Activated T-helper 2 cell treated with anti-CD3 and anti-CD28 coated beads, Interferon-gamma antibody, Interleukin-2, Interleukin-4, amounts not matched to agents 10 μg/mL and 5 μg/mL and 100 μg/mL, durations not matched to agents 14 hours and 24 hours and 36 hours (primary cell): ENCODE measurements around the gene CBX5. TPM values are rescaled to one million over a fixed set of nuclear protein-coding genes. Genes with fewer than 3 reads are reported as not detected.
"Not testable (repeated sequence)": the region's sequence is repeated elsewhere in the genome, so short reads cannot be mapped to it uniquely, and the experiment has no call there.

Experiments used
- DNase-seq: peaks from one replicate; pipeline ENCODE4 v3.0.0; 2021; ENCODE audit warnings: low spot score
- H3K27ac Mint-ChIP-seq: one replicate; pipeline ENCODE4 v1.8.0; 2021; ENCODE audit warnings: mixed read lengths
- H3K27me3 Mint-ChIP-seq: one replicate; pipeline ENCODE4 v1.8.0; 2021; ENCODE audit warnings: low read depth, mixed read lengths
- H3K36me3 Mint-ChIP-seq: one replicate; pipeline ENCODE4 v1.8.0; 2021; ENCODE audit warnings: low read depth, mixed read lengths
- H3K4me1 Mint-ChIP-seq: one replicate; pipeline ENCODE4 v1.8.0; 2021; ENCODE audit warnings: low read depth, mixed read lengths
- H3K4me3 Mint-ChIP-seq: one replicate; pipeline ENCODE4 v1.8.0; 2021; ENCODE audit warnings: low read depth, mild to moderate bottlenecking, moderate library complexity, mixed read lengths
- H3K9me3 Mint-ChIP-seq: one replicate; pipeline ENCODE4 v1.8.0; 2021; ENCODE audit warnings: mixed read lengths
- intact Hi-C: fragments of 100-400 bp; cut with micrococcal nuclease; formaldehyde crosslinking; loops from one replicate; pipeline ENCODE4 v1.15.1; 2023
- total RNA-seq: library from RNA; stranded (reverse); gene quantifications from 2 replicates; pipeline ENCODE4 v1.2.3, GENCODE V29; 2022

The CBX5 gene
- 98.1 and 100 TPM in 2 replicates for total RNA-seq

- Mint-ChIP-seq H3K4me1 (peaks cover 47% of the 10 kb centered on the region), H3K36me3 (peaks cover 15% of the 10 kb centered on the region), H3K9me3 (no peaks in the 10 kb centered on the region), H3K27me3 (no peaks in the 10 kb centered on the region), H3K4me3 (no peak within 1 kb of the TSS), H3K27ac (no peak within 1 kb of the TSS)
- intact Hi-C loops: loop anchor here (1.0 to 5.0 kb wide), 5 partner anchors 15 to 217 kb away; partner anchors contain the start of gene NCKAP1L
- DNase-seq: peak; percentile 100
Observed at GRCh38 chr12:54279632-54280467, at the start of gene CBX5. Gene CBX5 (minus strand): TSS chr12:54280122. CDS start chr12:54257650, 22,472 bp downstream.

- Mint-ChIP-seq H3K27me3 (no peaks in the 10 kb centered on the region), H3K27ac (peak overlapping the region; percentile 14), H3K36me3 (peaks cover 30% of the 10 kb centered on the region), H3K4me1 (peaks cover 43% of the 10 kb centered on the region), H3K9me3 (no peaks in the 10 kb centered on the region), H3K4me3 (peak overlapping the region; percentile 35)
- intact Hi-C loops: no loop called here
- DNase-seq: no peak
Observed at GRCh38 chr12:54328595-54329337, 48.8 kb upstream of the CBX5 start.

GRCh38 chr12:54325442-54326109, 45.7 kb upstream of the CBX5 start:
- intact Hi-C loops: loop anchor here (1.0 to 2.0 kb wide), 3 partner anchors 31 to 39 kb away; partner anchors contain the start of gene GPR84
- Mint-ChIP-seq H3K36me3 (peaks cover 18% of the 10 kb centered on the region), H3K4me1 (peaks cover 28% of the 10 kb centered on the region), H3K27ac (peak overlapping the region; percentile 97), H3K4me3 (peak overlapping the region; percentile 100)
- not testable (repeated sequence) for H3K27me3 Mint-ChIP-seq, DNase-seq, H3K9me3 Mint-ChIP-seq

GRCh38 chr12:54324617-54325441, 44.9 kb upstream of the CBX5 start, which contains the start of gene COPZ1:
Gene COPZ1 (plus strand): TSS chr12:54325131. CDS start chr12:54325164, 33 bp downstream.
- peak; percentile 92 for DNase-seq
- Mint-ChIP-seq H3K9me3 (no peaks in the 10 kb centered on the region), H3K27me3 (no peaks in the 10 kb centered on the region), H3K4me3 (peak within 1 kb of the TSS; percentile 100), H3K36me3 (peaks cover 15% of the 10 kb centered on the region), H3K27ac (peak within 1 kb of the TSS; percentile 97), H3K4me1 (peaks cover 21% of the 10 kb centered on the region)
- intact Hi-C loops: loop anchor here (1.0 to 2.0 kb wide), 4 partner anchors 30 to 45 kb away; partner anchors contain the start of genes CBX5, GPR84 and HNRNPA1

- intact Hi-C loops: no loop called here
- H3K4me3 Mint-ChIP-seq: no peak overlapping the region
- no peak overlapping the region for H3K27ac Mint-ChIP-seq
- H3K27me3 Mint-ChIP-seq: peaks cover 3% of the 10 kb centered on the region
- H3K36me3 Mint-ChIP-seq: peaks cover 5% of the 10 kb centered on the region
- peaks cover 7% of the 10 kb centered on the region for H3K4me1 Mint-ChIP-seq
- H3K9me3 Mint-ChIP-seq: no peaks in the 10 kb centered on the region
- DNase-seq: no peak
Observed at GRCh38 chr12:54321363-54321762, 41.4 kb upstream of the CBX5 start.

- H3K27ac Mint-ChIP-seq, H3K36me3 Mint-ChIP-seq, DNase-seq, H3K4me3 Mint-ChIP-seq, intact Hi-C loops, H3K27me3 Mint-ChIP-seq, H3K9me3 Mint-ChIP-seq, H3K4me1 Mint-ChIP-seq: not testable (repeated sequence)
Observed at GRCh38 chr12:54312309-54312708, 32.4 kb upstream of the CBX5 start.

GRCh38 chr12:54311051-54311450, 31.1 kb upstream of the CBX5 start:
- no peaks in the 10 kb centered on the region for H3K36me3 Mint-ChIP-seq
- no peak overlapping the region for H3K27ac Mint-ChIP-seq
- no peaks in the 10 kb centered on the region for H3K9me3 Mint-ChIP-seq
- no peak for DNase-seq
- H3K4me1 Mint-ChIP-seq: peaks cover 5% of the 10 kb centered on the region
- intact Hi-C loops: no loop called here
- no peak overlapping the region for H3K4me3 Mint-ChIP-seq
- H3K27me3 Mint-ChIP-seq: peaks cover 4% of the 10 kb centered on the region

- no peak for DNase-seq
- Mint-ChIP-seq H3K4me1 (peaks cover 17% of the 10 kb centered on the region), H3K27me3 (peaks cover 26% of the 10 kb centered on the region), H3K36me3 (no peaks in the 10 kb centered on the region), H3K9me3 (no peaks in the 10 kb centered on the region), H3K4me3 (no peak overlapping the region), H3K27ac (no peak overlapping the region)
- intact Hi-C loops: no loop called here
Observed at GRCh38 chr12:54306925-54307741, 27.2 kb upstream of the CBX5 start.

- DNase-seq: no peak
- H3K4me1 Mint-ChIP-seq: peaks cover 19% of the 10 kb centered on the region
- intact Hi-C loops: no loop called here
- no peak overlapping the region for H3K4me3 Mint-ChIP-seq
- no peaks in the 10 kb centered on the region for H3K9me3 Mint-ChIP-seq
- peaks cover 50% of the 10 kb centered on the region for H3K27me3 Mint-ChIP-seq
- H3K27ac Mint-ChIP-seq: no peak overlapping the region
- H3K36me3 Mint-ChIP-seq: no peaks in the 10 kb centered on the region
Observed at GRCh38 chr12:54304187-54304810, 24.4 kb upstream of the CBX5 start.

- H3K4me1 Mint-ChIP-seq: peaks cover 19% of the 10 kb centered on the region
- no peaks in the 10 kb centered on the region for H3K9me3 Mint-ChIP-seq
- H3K36me3 Mint-ChIP-seq: no peaks in the 10 kb centered on the region
- no peak for DNase-seq
- peaks cover 55% of the 10 kb centered on the region for H3K27me3 Mint-ChIP-seq
- H3K4me3 Mint-ChIP-seq: no peak overlapping the region
- H3K27ac Mint-ChIP-seq: no peak overlapping the region
- intact Hi-C loops: no loop called here
Observed at GRCh38 chr12:54303640-54304039, 23.7 kb upstream of the CBX5 start.

GRCh38 chr12:54301428-54302048, 21.6 kb upstream of the CBX5 start:
- Mint-ChIP-seq H3K36me3 (no peaks in the 10 kb centered on the region), H3K27ac (no peak overlapping the region), H3K4me3 (no peak overlapping the region), H3K9me3 (no peaks in the 10 kb centered on the region), H3K27me3 (peaks cover 65% of the 10 kb centered on the region), H3K4me1 (peaks cover 18% of the 10 kb centered on the region)
- intact Hi-C loops: no loop called here
- no peak for DNase-seq
